HG02678 (cell line): ENCODE measurements around the gene CD8B.

Experiments used
- ATAC-seq: cut with Tn5 transposase; IDR thresholded peaks from one replicate; pipeline ENCODE4 v1.9.1; 2021; ENCODE audit warnings: mild to moderate bottlenecking, moderate library complexity; ENCODE audit not compliant: unreplicated experiment

Gene CD8B

GRCh38 chr2:86775338-86775737 lies 86.3 kb downstream of the CD8B start:
- ATAC-seq, result no peak

- no peak for ATAC-seq
These were observed 86.8 kb downstream of the CD8B start for GRCh38 chr2:86774862-86775261.

- ATAC-seq, result no peak
These were observed 89.1 kb downstream of the CD8B start for GRCh38 chr2:86772611-86773010.

GRCh38 chr2:86770816-86771301 lies 90.8 kb downstream of the CD8B start:
- ATAC-seq, result no peak

GRCh38 chr2:86769838-86770237 lies 91.8 kb downstream of the CD8B start:
- ATAC-seq, result no peak

GRCh38 chr2:86768189-86768949 lies 93.3 kb downstream of the CD8B start:
- no peak for ATAC-seq
